ENCODE measurements around the gene PEPD.

The PEPD gene

DNA sequence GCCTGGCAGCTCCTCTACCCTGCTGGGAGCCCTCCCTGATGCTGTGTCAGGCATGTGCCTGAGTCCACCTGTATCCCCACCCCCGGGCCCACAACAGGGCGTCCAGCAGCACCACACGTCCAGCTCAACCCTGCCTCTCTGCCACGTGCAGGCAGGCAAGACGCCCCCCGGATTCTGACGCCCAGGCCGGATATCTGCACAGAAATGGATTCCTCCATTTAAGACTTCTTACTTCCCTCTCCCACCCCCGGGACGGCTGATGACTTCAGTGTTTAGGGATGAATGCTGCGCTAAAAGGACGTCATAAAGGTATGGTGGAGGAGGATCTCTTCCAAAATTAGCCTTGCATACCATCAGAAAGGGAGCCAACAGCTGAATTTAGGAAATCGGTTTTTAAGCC, 10.2 kb downstream of the PEPD start:
- TF ChIP-seq FOXK2 (IDR thresholded peaks at IDR 0.05) (no peak), LEF1 (IDR thresholded peaks at IDR 0.05; ENCODE audit: borderline replicate concordance) (no peak), TARDBP (IDR thresholded peaks at IDR 0.05) (no peak), FOXA1 (IDR thresholded peaks at IDR 0.05) (no peak), ELF4 (IDR thresholded peaks at IDR 0.05) (no peak), L3MBTL2 (conservative IDR thresholded peaks at IDR 0.05) (no peak), HDGF (IDR thresholded peaks at IDR 0.05; ENCODE audit: borderline replicate concordance) (no peak), SP1 (IDR thresholded peaks at IDR 0.05) (no peak), SUZ12 (IDR thresholded peaks at IDR 0.05) (no peak), NFRKB (IDR thresholded peaks at IDR 0.05) (no peak), ARNT (IDR thresholded peaks at IDR 0.05) (no peak), BHLHE40 (IDR thresholded peaks at IDR 0.05; ENCODE audit: borderline replicate concordance) (no peak), ZNF384 (IDR thresholded peaks at IDR 0.05) (no peak)
- ChIA-PET POLR2A (no interaction called here), CTCF (no interaction called here)
- DNase-seq (ENCODE audit: extremely low spot score) = no peak

DNA sequence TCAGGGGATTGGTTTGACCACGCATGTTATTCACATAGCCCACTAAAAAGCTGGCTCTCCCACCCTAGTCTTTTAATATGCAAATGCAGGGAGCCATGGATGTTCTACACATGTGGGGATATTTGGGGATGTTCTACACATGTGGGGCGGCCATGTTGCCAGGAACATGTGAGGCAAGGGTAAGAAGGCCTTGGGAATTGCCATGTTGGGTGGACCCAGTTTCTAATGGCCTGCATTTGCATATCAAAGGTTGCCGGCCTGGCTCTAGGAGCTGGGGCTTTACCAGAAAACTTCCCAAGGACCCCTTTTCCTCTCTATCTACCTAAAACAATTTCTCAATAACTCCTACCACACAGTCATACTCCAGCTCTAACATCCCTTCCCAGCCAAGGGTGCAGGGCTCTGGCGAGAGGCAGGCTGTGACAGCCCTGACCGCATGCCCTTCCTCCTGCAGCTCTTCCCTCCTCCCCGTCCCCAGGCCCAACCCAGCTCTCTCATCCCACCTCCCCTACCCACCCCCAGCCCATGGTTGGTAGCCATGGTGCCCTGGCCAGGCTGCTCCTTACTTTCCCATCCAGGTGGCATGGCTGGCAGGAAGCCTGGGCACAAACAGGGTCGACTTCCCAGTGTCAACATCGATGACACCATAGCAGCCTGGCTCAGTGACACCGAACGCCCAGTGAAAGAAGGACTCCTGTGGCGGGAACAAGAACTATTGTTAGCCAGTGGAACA, 11.0 kb downstream of the PEPD start:
- POLR2A ChIA-PET = no interaction called here
- DNase-seq (ENCODE audit: extremely low spot score) = no peak
- no peak for TF ChIP-seq SP1 (IDR thresholded peaks at IDR 0.05)
- TF ChIP-seq CTBP1 (IDR thresholded peaks at IDR 0.05; ENCODE audit: borderline replicate concordance) = no peak
- TF ChIP-seq SUZ12 (IDR thresholded peaks at IDR 0.05) = no peak
- no peak for TF ChIP-seq FOXK2 (IDR thresholded peaks at IDR 0.05)
- TF ChIP-seq ARNT (IDR thresholded peaks at IDR 0.05) = no peak
- TF ChIP-seq L3MBTL2 (conservative IDR thresholded peaks at IDR 0.05) = no peak
- TF ChIP-seq FOXM1 (IDR thresholded peaks at IDR 0.05; ENCODE audit: borderline replicate concordance) = no peak
- CTCF ChIA-PET = no interaction called here

DNA sequence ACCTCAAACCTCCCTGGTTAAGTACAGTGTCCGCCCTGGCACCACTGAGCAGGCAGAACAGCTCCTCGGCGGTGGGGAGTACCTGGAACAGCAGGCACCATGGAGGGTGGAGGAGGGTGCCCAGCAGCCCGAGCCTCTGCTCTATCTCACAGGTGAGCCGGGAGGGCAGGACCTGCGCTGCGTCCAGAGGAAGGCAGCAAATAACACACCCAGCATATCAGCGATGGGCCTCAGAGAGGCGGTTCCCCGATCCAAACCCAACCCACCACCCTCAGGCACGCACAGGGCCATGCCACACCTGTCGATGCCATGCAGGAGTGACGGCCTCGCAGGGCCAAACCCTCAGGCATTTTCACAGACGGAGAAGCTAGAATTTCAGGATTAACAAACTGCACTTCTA, 11.8 kb downstream of the PEPD start:
- TF ChIP-seq TARDBP (IDR thresholded peaks at IDR 0.05) = no peak
- TF ChIP-seq LEF1 (IDR thresholded peaks at IDR 0.05; ENCODE audit: borderline replicate concordance) = no peak
- no peak for TF ChIP-seq CTBP1 (IDR thresholded peaks at IDR 0.05; ENCODE audit: borderline replicate concordance)
- TF ChIP-seq SUZ12 (IDR thresholded peaks at IDR 0.05) = no peak
- no peak for TF ChIP-seq BHLHE40 (IDR thresholded peaks at IDR 0.05; ENCODE audit: borderline replicate concordance)
- CTCF ChIA-PET = no interaction called here
- no peak for DNase-seq (ENCODE audit: extremely low spot score)
- POLR2A ChIA-PET = no interaction called here

DNA sequence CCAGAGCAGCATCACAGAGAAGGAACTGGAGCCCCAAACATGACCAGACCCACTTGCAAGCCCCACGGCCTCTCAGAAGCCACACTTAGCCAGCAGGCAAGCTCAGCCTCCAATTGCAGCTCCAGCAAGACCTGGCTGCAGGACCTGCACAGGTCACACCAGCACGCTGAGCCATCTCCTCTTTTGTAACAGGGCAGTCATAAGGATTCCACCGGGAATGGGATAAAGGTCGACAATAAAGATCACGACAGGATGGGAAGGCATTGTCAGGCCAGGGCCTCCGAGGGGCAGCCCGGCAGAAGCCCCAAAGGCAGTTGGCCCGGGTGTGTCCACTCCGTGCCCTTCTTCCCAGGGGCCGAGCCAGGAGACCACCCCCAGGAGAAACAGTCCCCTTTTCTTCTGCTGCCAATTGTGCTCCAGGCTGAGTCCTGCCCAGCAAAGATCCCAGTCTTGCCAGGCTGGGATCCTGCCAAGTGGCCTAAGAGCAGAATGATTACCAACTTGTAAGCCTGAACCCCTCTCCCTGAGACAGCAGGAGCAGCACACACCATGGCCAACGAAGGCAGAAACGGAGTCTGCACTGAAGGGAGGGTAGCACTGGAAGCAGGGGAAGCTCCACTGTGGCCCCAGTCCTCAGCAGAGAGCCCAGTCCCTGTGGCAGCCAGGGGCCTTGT, 12.5 kb downstream of the PEPD start:
- POLR2A ChIA-PET = no interaction called here
- CTCF ChIA-PET = no interaction called here
- TF ChIP-seq, protein P1, sequence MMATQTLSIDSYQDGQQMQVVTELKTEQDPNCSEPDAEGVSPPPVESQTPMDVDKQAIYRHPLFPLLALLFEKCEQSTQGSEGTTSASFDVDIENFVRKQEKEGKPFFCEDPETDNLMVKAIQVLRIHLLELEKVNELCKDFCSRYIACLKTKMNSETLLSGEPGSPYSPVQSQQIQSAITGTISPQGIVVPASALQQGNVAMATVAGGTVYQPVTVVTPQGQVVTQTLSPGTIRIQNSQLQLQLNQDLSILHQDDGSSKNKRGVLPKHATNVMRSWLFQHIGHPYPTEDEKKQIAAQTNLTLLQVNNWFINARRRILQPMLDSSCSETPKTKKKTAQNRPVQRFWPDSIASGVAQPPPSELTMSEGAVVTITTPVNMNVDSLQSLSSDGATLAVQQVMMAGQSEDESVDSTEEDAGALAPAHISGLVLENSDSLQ (IDR thresholded peaks at IDR 0.05) = no peak
- no peak for TF ChIP-seq ELF4 (IDR thresholded peaks at IDR 0.05)
- no peak for TF ChIP-seq BHLHE40 (IDR thresholded peaks at IDR 0.05; ENCODE audit: borderline replicate concordance)
- TF ChIP-seq L3MBTL2 (conservative IDR thresholded peaks at IDR 0.05) = no peak
- no peak for TF ChIP-seq LEF1 (IDR thresholded peaks at IDR 0.05; ENCODE audit: borderline replicate concordance)
- no peak for TF ChIP-seq ZNF384 (IDR thresholded peaks at IDR 0.05)
- no peak for TF ChIP-seq NFRKB (IDR thresholded peaks at IDR 0.05)
- TF ChIP-seq FOXK2 (IDR thresholded peaks at IDR 0.05) = no peak
- no peak for TF ChIP-seq FOXM1 (IDR thresholded peaks at IDR 0.05; ENCODE audit: borderline replicate concordance)
- no peak for TF ChIP-seq ARNT (IDR thresholded peaks at IDR 0.05)
- no peak for TF ChIP-seq SP1 (IDR thresholded peaks at IDR 0.05)
- TF ChIP-seq HDGF (IDR thresholded peaks at IDR 0.05; ENCODE audit: borderline replicate concordance) = no peak
- TF ChIP-seq FOXA1 (IDR thresholded peaks at IDR 0.05) = no peak
- DNase-seq (ENCODE audit: extremely low spot score) = no peak

DNA sequence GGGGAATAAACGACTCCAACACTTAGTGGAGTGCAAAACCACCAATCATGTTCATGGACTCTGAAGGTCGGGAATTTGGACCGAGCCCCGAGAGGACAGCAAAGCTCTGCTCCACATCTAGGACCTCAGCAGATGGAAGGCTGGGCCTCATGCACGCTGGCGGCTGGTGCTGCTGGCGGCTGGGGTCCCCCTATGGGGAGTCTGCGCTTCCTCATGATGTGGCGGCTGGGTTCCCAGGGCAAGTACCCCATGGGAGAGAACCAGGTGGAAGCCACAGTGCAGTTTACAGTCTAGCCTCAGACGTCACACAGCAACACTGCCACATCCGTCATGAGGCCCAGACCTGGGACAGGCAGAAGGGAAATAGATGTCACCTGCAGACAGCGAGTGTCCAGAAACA, 13.2 kb downstream of the PEPD start:
- no peak for TF ChIP-seq ELF4 (IDR thresholded peaks at IDR 0.05)
- TF ChIP-seq ZNF384 (IDR thresholded peaks at IDR 0.05) = no peak
- TF ChIP-seq, protein P1 (IDR thresholded peaks at IDR 0.05) = no peak
- no peak for TF ChIP-seq BHLHE40 (IDR thresholded peaks at IDR 0.05; ENCODE audit: borderline replicate concordance)
- TF ChIP-seq NFRKB (IDR thresholded peaks at IDR 0.05) = no peak
- no peak for TF ChIP-seq FOXM1 (IDR thresholded peaks at IDR 0.05; ENCODE audit: borderline replicate concordance)
- no peak for TF ChIP-seq CTBP1 (IDR thresholded peaks at IDR 0.05; ENCODE audit: borderline replicate concordance)
- TF ChIP-seq FOXK2 (IDR thresholded peaks at IDR 0.05) = no peak
- TF ChIP-seq HDGF (IDR thresholded peaks at IDR 0.05; ENCODE audit: borderline replicate concordance) = no peak
- TF ChIP-seq SP1 (IDR thresholded peaks at IDR 0.05) = no peak
- POLR2A ChIA-PET = no interaction called here
- DNase-seq (ENCODE audit: extremely low spot score) = no peak
- CTCF ChIA-PET = no interaction called here

DNA sequence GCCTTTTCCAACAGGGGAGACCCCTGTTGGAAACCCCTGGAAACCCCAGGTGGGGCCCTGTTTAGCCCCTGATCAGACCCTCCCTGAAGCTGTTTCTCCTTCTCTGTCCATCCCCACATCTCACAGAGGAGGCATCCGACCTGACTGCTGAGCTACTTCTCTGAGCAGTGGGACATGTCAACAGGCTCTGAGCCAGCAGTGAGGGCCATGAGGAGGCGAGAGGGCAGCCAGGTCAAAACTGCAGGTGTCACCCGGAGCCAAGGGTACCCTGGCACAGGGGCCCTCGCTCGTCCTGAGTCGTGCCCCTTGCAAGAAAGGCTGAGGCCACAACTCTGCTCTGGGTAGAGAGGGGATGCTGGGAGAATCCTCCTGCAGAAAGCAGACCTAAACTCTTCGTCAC, 13.6 kb downstream of the PEPD start:
- CTCF ChIA-PET = no interaction called here

More for the DNA sequence above, 13.6 kb downstream of the PEPD start:
- POLR2A ChIA-PET = no interaction called here
- TF ChIP-seq FOXM1 (IDR thresholded peaks at IDR 0.05; ENCODE audit: borderline replicate concordance) = no peak
- no peak for DNase-seq (ENCODE audit: extremely low spot score)

Measured in HEK293T (cell line).